ENCODE measurements around the gene CDK8. TPM values are rescaled to one million over a fixed set of nuclear protein-coding genes. Genes with fewer than 3 reads are reported as not detected.

CDK8 gene
- total and polyA plus RNA-seq, 2 experiments from 2014 or later: 13.6 to 24.0 TPM

- no peak for TF ChIP-seq ZNF462 (CRISPR knock-in tag; IDR thresholded peaks at IDR 0.05)
Measured at GRCh38 chr13:26253262-26253786, 605 bp upstream of the CDK8 start (continued).

GRCh38 chr13:26254583-26255111 is 718 bp downstream of the CDK8 start:
- H2AFZ ChIP-seq: peak overlapping the region; percentile 85
- H3K4me1 Mint-ChIP-seq: peaks cover 19% of the 10 kb centered on the region; the same call in 2 of the 3 replicates
- TF ChIP-seq ZNF462 (CRISPR knock-in tag; IDR thresholded peaks at IDR 0.05) (no peak), REST (IDR thresholded peaks at IDR 0.05; ENCODE audit: unreplicated experiment) (no peak), EZH2phosphoT487 (IDR thresholded peaks at IDR 0.05; ENCODE audit: unreplicated experiment) (no peak), POLR2AphosphoS5 (IDR thresholded peaks at IDR 0.05; ENCODE audit: low read depth) (no peak)

More at GRCh38 chr13:26254583-26255111, 718 bp downstream of the CDK8 start:
- H4K20me1 ChIP-seq (replicated peaks; ENCODE audit: insufficient read depth): peaks cover 40% of the 10 kb centered on the region
- Mint-ChIP-seq H3K27ac (peak overlapping the region; percentile 86; the same call in 1 of the 2 replicates), H3K36me3 (ENCODE audit: low read depth) (no peaks in the 10 kb centered on the region), H3K4me3 (peak overlapping the region; percentile 88), H3K9me3 (no peaks in the 10 kb centered on the region), H3K27me3 (ENCODE audit: insufficient read depth, low read depth, poor library complexity) (peaks cover 5% of the 10 kb centered on the region)
- peak overlapping the region; percentile 91 for H3K4me2 ChIP-seq
- peaks cover 19% of the 10 kb centered on the region for H3K4me1 ChIP-seq (ENCODE audit: insufficient read depth)
- peaks cover 51% of the 10 kb centered on the region for H3K79me2 ChIP-seq (replicated peaks; ENCODE audit: insufficient read depth)
- no peaks in the 10 kb centered on the region for H3K9me2 ChIP-seq (ENCODE audit: insufficient read depth)
- H3K27ac ChIP-seq (ENCODE audit: low read depth): no peak overlapping the region
- DNase-seq (ENCODE audit: low spot score): peak; percentile 73
- H3F3A ChIP-seq (replicated peaks; ENCODE audit: low read depth): no peaks in the 10 kb centered on the region
- no peaks in the 10 kb centered on the region for H3K27me3 ChIP-seq (ENCODE audit: insufficient read depth)
- peak overlapping the region; percentile 96 for H3K4me3 ChIP-seq
- peak; percentile 76 for ATAC-seq
- H3K36me3 ChIP-seq (ENCODE audit: insufficient read depth): no peaks in the 10 kb centered on the region

Data from GM23338 (cell line).